BLaER1 (cell line): ENCODE data around the gene GANC.

Experiments
- H3K27ac ChIP-seq: shearing (Covaris generic); formaldehyde crosslinking; 2 replicates; pipeline ENCODE4 v1.8.1; 2022
- H3K27me3 ChIP-seq: shearing (Covaris generic); formaldehyde crosslinking; 2 replicates; pipeline ENCODE4 v1.8.1; 2022
- H3K36me3 ChIP-seq: shearing (Covaris generic); formaldehyde crosslinking; 2 replicates; pipeline ENCODE4 v1.8.1; 2022
- H3K4me1 ChIP-seq: shearing (Covaris generic); formaldehyde crosslinking; 2 replicates; pipeline ENCODE4 v1.8.1; 2022
- H3K4me2 ChIP-seq: shearing (Covaris generic); formaldehyde crosslinking; 2 replicates; pipeline ENCODE4 v1.8.1; 2022
- H3K4me3 ChIP-seq: shearing (Covaris generic); formaldehyde crosslinking; 2 replicates; pipeline ENCODE4 v1.8.1; 2022
- H3K9ac ChIP-seq: shearing (Covaris generic); formaldehyde crosslinking; 2 replicates; pipeline ENCODE4 v1.8.1; 2022
- H3K9me3 ChIP-seq: shearing (Covaris generic); formaldehyde crosslinking; 2 replicates; pipeline ENCODE4 v1.8.1; 2022
- H4K20me1 ChIP-seq: shearing (Covaris generic); formaldehyde crosslinking; 2 replicates; pipeline ENCODE4 v1.8.1; 2022
- Cebpa-rat ChIP-seq: shearing (Covaris generic); IDR thresholded peaks from 2 replicates; pipeline ENCODE4 v1.8.1; 2022

GANC gene

GRCh38 chr15:42385980-42386700 is 113.1 kb downstream of the GANC start:
- no peak for TF ChIP-seq Cebpa-rat
- Histone ChIP-seq H3K4me2 (peak overlapping the region; percentile 82), H3K36me3 (no peaks in the 10 kb centered on the region), H3K4me3 (peak overlapping the region; percentile 43), H3K9me3 (no peaks in the 10 kb centered on the region), H3K9ac (peak overlapping the region; percentile 61), H3K27ac (peak overlapping the region; percentile 83), H3K4me1 (peaks cover 64% of the 10 kb centered on the region), H3K27me3 (no peaks in the 10 kb centered on the region), H4K20me1 (no peaks in the 10 kb centered on the region)

- Histone ChIP-seq H3K4me2 (peak overlapping the region; percentile 82), H3K36me3 (no peaks in the 10 kb centered on the region), H3K27ac (peak overlapping the region; percentile 83), H3K4me3 (peak overlapping the region; percentile 3; the same call in 1 of the 2 replicates), H3K27me3 (no peaks in the 10 kb centered on the region), H3K9me3 (no peaks in the 10 kb centered on the region), H3K4me1 (peaks cover 66% of the 10 kb centered on the region), H4K20me1 (no peaks in the 10 kb centered on the region), H3K9ac (peak overlapping the region; percentile 61)
- no peak for TF ChIP-seq Cebpa-rat
These were observed 114.6 kb downstream of the GANC start for GRCh38 chr15:42387603-42388002.

DNA sequence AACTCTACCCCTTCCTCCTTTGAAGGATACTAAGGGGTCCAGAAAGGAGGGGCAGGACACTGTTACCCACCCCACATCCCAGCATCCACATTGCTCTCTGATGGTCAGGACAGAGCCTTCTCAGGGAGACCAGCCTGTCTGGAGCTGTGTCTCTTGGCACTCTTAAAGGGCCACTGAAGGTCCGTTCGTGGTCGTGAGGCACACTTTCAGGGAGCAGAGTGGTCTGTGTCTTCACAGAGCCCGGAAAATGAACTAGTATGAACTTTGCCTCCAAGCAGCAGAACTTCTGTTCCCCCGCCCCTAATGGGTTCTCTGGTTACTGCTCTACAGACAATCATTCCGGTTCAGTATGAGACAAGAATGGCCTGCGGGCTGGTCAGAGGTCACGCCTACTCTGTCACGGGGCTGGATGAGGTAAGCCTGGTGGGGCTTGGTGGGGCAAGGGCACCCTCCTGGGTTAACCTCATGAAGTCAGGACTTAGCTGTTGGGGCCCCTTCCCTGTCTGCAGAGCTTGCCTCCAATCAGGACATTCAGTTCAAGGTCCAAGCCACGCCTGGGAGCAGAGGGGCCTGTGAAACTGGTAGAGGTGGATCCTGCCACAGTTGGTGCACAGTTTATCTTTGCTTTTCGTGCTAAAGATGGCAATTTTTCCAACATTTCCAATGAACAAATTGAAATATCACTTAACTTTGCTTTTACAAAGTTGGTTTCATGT is 119.5 kb downstream of the GANC start:
- Histone ChIP-seq H3K36me3 (0 out of 2 replicates have a peak, but pooled peaks cover 5% of the 10 kb centered on the region), H3K4me1 (peaks cover 39% of the 10 kb centered on the region), H3K9me3 (no peaks in the 10 kb centered on the region), H3K4me2 (no peak overlapping the region), H3K27me3 (no peaks in the 10 kb centered on the region), H3K4me3 (no peak overlapping the region), H3K27ac (no peak overlapping the region), H4K20me1 (no peaks in the 10 kb centered on the region), H3K9ac (no peak overlapping the region)
- no peak for TF ChIP-seq Cebpa-rat

DNA sequence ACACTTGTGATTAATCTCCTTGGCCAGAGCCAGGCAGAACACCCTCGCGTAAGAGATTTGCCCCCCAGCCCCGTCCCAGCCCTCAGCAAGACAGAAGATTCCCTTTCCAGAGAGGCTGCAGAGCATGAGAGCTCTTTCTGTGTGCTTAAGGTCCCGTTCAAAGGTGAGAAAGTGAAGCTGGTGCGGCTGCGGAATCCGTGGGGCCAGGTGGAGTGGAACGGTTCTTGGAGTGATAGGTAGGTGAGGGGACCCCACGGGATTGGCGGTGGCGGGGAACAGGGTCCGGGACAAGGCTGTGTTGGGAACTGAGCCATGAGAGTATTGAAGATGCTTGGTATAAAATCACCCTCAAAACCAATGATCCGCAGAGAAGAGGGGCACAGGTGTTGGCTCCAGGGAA is 121.1 kb downstream of the GANC start:
- Histone ChIP-seq H4K20me1 (no peaks in the 10 kb centered on the region), H3K36me3 (0 out of 2 replicates have a peak, but pooled peaks cover 5% of the 10 kb centered on the region), H3K4me1 (peaks cover 33% of the 10 kb centered on the region), H3K4me3 (no peak overlapping the region), H3K27ac (no peak overlapping the region), H3K4me2 (no peak overlapping the region), H3K9me3 (no peaks in the 10 kb centered on the region), H3K9ac (no peak overlapping the region), H3K27me3 (no peaks in the 10 kb centered on the region)
- no peak for TF ChIP-seq Cebpa-rat

- no peak for TF ChIP-seq Cebpa-rat
- Histone ChIP-seq H3K9ac (no peak overlapping the region), H3K4me3 (no peak overlapping the region), H3K9me3 (no peaks in the 10 kb centered on the region), H4K20me1 (no peaks in the 10 kb centered on the region), H3K27ac (no peak overlapping the region), H3K27me3 (no peaks in the 10 kb centered on the region), H3K36me3 (0 out of 2 replicates have a peak, but pooled peaks cover 5% of the 10 kb centered on the region), H3K4me1 (peaks cover 37% of the 10 kb centered on the region), H3K4me2 (no peak overlapping the region)
These were observed 122.8 kb downstream of the GANC start for GRCh38 chr15:42395838-42396237.

- no peak for TF ChIP-seq Cebpa-rat
- H3K4me2 ChIP-seq, result peak overlapping the region; percentile 93
- H3K9ac ChIP-seq, result peak overlapping the region; percentile 75
- H3K27me3 ChIP-seq, result no peaks in the 10 kb centered on the region
- H4K20me1 ChIP-seq, result no peaks in the 10 kb centered on the region
- H3K4me3 ChIP-seq, result peak overlapping the region; percentile 65
- H3K9me3 ChIP-seq, result no peaks in the 10 kb centered on the region
- peaks cover 58% of the 10 kb centered on the region for H3K4me1 ChIP-seq
- peak overlapping the region; percentile 88 for H3K27ac ChIP-seq
- H3K36me3 ChIP-seq, result peaks cover 29% of the 10 kb centered on the region
These were observed 128.8 kb downstream of the GANC start for GRCh38 chr15:42401544-42402454.

DNA sequence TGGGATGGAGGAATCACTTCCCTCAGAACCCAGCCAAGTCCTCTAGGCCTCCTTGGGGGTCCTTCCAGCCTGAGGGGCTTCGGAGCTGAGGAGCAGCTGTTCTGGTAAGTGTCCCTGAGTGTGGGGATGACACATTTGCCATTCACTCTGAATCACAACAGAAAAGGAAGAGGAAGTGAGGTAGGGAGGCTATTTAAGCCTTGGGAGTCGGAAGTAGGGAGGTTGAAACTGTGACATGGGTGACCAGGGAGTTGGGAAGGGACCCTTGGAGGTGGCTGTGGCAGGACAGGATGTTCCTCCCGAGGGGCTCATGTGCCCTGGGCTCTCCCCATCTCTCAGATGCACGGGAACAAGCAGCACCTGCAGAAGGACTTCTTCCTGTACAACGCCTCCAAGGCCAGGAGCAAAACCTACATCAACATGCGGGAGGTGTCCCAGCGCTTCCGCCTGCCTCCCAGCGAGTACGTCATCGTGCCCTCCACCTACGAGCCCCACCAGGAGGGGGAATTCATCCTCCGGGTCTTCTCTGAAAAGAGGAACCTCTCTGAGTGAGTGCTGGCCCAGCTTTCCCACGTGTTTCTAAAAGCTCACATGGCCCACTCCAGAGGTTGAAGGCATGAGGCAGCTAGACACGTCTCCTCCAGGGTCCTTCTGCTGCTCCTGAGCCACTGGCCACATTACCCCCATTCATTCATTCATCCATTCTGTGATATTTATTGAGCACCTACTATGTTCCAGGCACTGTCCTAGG is 129.6 kb downstream of the GANC start:
- no peak for TF ChIP-seq Cebpa-rat
- Histone ChIP-seq H3K9ac (peak overlapping the region; percentile 75), H3K36me3 (peaks cover 29% of the 10 kb centered on the region), H4K20me1 (no peaks in the 10 kb centered on the region), H3K27me3 (no peaks in the 10 kb centered on the region), H3K27ac (peak overlapping the region; percentile 88), H3K4me2 (peak overlapping the region; percentile 93), H3K4me3 (peak overlapping the region; percentile 65), H3K9me3 (no peaks in the 10 kb centered on the region), H3K4me1 (peaks cover 58% of the 10 kb centered on the region)

- Histone ChIP-seq H3K36me3 (peaks cover 29% of the 10 kb centered on the region), H4K20me1 (no peaks in the 10 kb centered on the region), H3K4me2 (peak overlapping the region; percentile 93), H3K4me3 (no peak overlapping the region), H3K27ac (no peak overlapping the region), H3K4me1 (peaks cover 55% of the 10 kb centered on the region), H3K27me3 (no peaks in the 10 kb centered on the region), H3K9ac (no peak overlapping the region), H3K9me3 (no peaks in the 10 kb centered on the region)
- no peak for TF ChIP-seq Cebpa-rat
These were observed 130.4 kb downstream of the GANC start for GRCh38 chr15:42403389-42403788.
